ENCODE data around the gene B4GALT6.
A peak's percentile ranks its signal among the peaks of the same experiment; 100 is the strongest.

B4GALT6 gene

GRCh38 chr18:31633392-31634330 is 50.7 kb downstream of the B4GALT6 start:
- DNase-seq (ENCODE audit: low read depth, low spot score): no peak

- DNase-seq (ENCODE audit: low read depth, low spot score): no peak
These were observed 52.0 kb downstream of the B4GALT6 start for GRCh38 chr18:31632356-31632755.

GRCh38 chr18:31631526-31631925 is 52.9 kb downstream of the B4GALT6 start:
- DNase-seq (ENCODE audit: low read depth, low spot score): no peak

- no peak for DNase-seq (ENCODE audit: low read depth, low spot score)
These were observed 53.8 kb downstream of the B4GALT6 start for GRCh38 chr18:31630549-31630948.

GRCh38 chr18:31626409-31626808 is 58.0 kb downstream of the B4GALT6 start:
- DNase-seq (ENCODE audit: low read depth, low spot score): no peak

GRCh38 chr18:31624892-31625640 is 59.3 kb downstream of the B4GALT6 start:
- no peak for DNase-seq (ENCODE audit: low read depth, low spot score)

GRCh38 chr18:31619291-31619690 is 65.1 kb downstream of the B4GALT6 start:
- no peak for DNase-seq (ENCODE audit: low read depth, low spot score)

GRCh38 chr18:31618801-31619200 is 65.6 kb downstream of the B4GALT6 start:
- DNase-seq (ENCODE audit: low read depth, low spot score): no peak

- no peak for DNase-seq (ENCODE audit: low read depth, low spot score)
These were observed 67.2 kb downstream of the B4GALT6 start for GRCh38 chr18:31617031-31617717.

GRCh38 chr18:31616586-31616985 is 67.8 kb downstream of the B4GALT6 start:
- DNase-seq (ENCODE audit: low read depth, low spot score): no peak

- no peak for DNase-seq (ENCODE audit: low read depth, low spot score)
These were observed 70.3 kb downstream of the B4GALT6 start for GRCh38 chr18:31614044-31614443.

- DNase-seq (ENCODE audit: low read depth, low spot score): no peak
These were observed 72.3 kb downstream of the B4GALT6 start for GRCh38 chr18:31612124-31612523.

GRCh38 chr18:31611511-31611910 is 72.9 kb downstream of the B4GALT6 start:
- no peak for DNase-seq (ENCODE audit: low read depth, low spot score)

- peak; percentile 70 for DNase-seq (ENCODE audit: low read depth, low spot score)
These were observed 73.8 kb downstream of the B4GALT6 start for GRCh38 chr18:31610286-31611205.

- no peak for DNase-seq (ENCODE audit: low read depth, low spot score)
These were observed 74.5 kb downstream of the B4GALT6 start for GRCh38 chr18:31609886-31610285.

GRCh38 chr18:31607384-31607783 is 77.0 kb downstream of the B4GALT6 start:
- DNase-seq (ENCODE audit: low read depth, low spot score): no peak

- DNase-seq (ENCODE audit: low read depth, low spot score): no peak
These were observed 78.1 kb downstream of the B4GALT6 start for GRCh38 chr18:31606265-31606664.

GRCh38 chr18:31603315-31603714 is 81.1 kb downstream of the B4GALT6 start:
- no peak for DNase-seq (ENCODE audit: low read depth, low spot score)

- no peak for DNase-seq (ENCODE audit: low read depth, low spot score)
These were observed 86.2 kb downstream of the B4GALT6 start for GRCh38 chr18:31598021-31598805.

Data from iPS DF 19.7 (cell line).